ENCODE data around the gene DOCK11.

DNA sequence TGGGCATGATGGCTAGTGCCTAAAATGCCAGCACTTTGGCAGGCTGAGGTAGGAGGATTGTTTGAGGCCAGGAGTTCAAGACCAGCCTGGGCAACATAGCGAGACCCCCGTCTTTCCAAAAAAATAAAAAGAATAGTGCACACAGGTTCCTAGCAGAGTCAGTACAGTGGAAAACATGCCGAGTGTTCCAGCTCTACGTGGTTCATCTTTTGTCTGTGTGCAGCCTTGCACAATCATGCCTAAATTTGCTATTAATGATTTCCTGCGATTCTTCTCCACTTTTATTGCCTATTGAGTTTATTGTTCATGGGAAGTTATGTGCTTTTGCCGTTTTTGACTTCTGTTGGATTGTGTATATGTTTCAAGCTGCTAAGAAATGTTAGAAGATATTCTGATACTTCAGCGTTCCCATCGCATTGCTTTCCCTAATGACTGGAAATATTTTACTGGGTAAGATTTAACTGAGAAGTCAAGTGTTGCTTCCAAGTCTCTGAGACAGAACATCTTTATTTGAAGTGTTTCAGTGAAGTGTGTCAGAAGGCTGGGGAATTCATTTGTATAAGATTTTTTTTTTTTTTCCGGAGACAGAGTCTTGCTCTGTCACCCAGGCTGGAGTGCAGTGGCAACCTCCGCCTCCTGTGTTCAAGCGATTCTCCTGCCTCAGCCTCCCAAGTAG lies 11.3 kb downstream of the DOCK11 start:
- TF ChIP-seq ESRRA (CRISPR knock-in tag; IDR thresholded peaks at IDR 0.05; ENCODE audit: borderline replicate concordance) (no peak), CREB1 (CRISPR knock-in tag; IDR thresholded peaks at IDR 0.05) (no peak)
